OCI-LY7 (cell line): ENCODE data around the gene ACP3. TPM values are rescaled to one million over a fixed set of nuclear protein-coding genes. Genes with fewer than 3 reads are reported as not detected.
A peak's percentile ranks its signal among the peaks of the same experiment; 100 is the strongest.

Source experiments
- BruUV-seq: library from RNA; stranded (reverse); fragments of 400-500 nt; replicated peaks from 2 replicates; lab custom pipeline; 2021; lab: Mats Ljungman, UMichigan
- CTCF ChIA-PET: fragments of 300-600 bp; sonication (Branson Sonifier 250); formaldehyde crosslinking; loops from one replicate; lab custom pipeline; 2022; ENCODE audit warnings: antibody characterized with exemption; ENCODE audit not compliant: unreplicated experiment; lab: Charles Lee
- POLR2A ChIA-PET: fragments of 300-600 bp; sonication (Branson Sonifier 250); formaldehyde crosslinking; loops from one replicate; lab custom pipeline; 2022; ENCODE audit warnings: antibody characterized with exemption; lab: Charles Lee
- DNase-seq: peaks from one replicate; pipeline ENCODE4 v3.0.0-alpha.2; 2015; ENCODE audit warnings: low spot score
- H2AFZ ChIP-seq: fragments of 200-600 bp; sonication (generic), shearing (Covaris generic); 2 replicates; pipeline ENCODE4 v1.6.1; 2014; ENCODE audit warnings: mild to moderate bottlenecking, antibody characterized with exemption, low read length, moderate library complexity
- H3K27ac ChIP-seq: fragments of 200-600 bp; sonication (generic); 2 replicates; pipeline ENCODE4 v1.5.1; 2014; ENCODE audit warnings: mixed run types, low read depth, mild to moderate bottlenecking, moderate library complexity, low read length, inconsistent platforms; ENCODE audit not compliant: poor library complexity, severe bottlenecking
- H3K36me3 ChIP-seq: fragments of 200-600 bp; sonication (generic); 2 replicates; pipeline ENCODE4 v1.6.1; 2014; ENCODE audit warnings: mild to moderate bottlenecking, antibody characterized with exemption, low read length, moderate library complexity, mixed read lengths; ENCODE audit not compliant: insufficient read depth
- H3K4me1 ChIP-seq: fragments of 200-600 bp; sonication (generic); 2 replicates; pipeline ENCODE4 v1.5.1; 2014; ENCODE audit warnings: mild to moderate bottlenecking, low read length; ENCODE audit not compliant: insufficient read depth, poor library complexity, severe bottlenecking
- H3K4me2 ChIP-seq: fragments of 200-600 bp; sonication (generic); 2 replicates; pipeline ENCODE4 v1.6.1; 2014; ENCODE audit warnings: mild to moderate bottlenecking, low read length
- H3K4me3 ChIP-seq: fragments of 200-600 bp; sonication (generic); 2 replicates; pipeline ENCODE4 v1.5.1; 2014; ENCODE audit warnings: mild to moderate bottlenecking, low read depth, low read length; ENCODE audit not compliant: poor library complexity, severe bottlenecking
- H3K79me2 ChIP-seq: fragments of 200-600 bp; sonication (generic); 2 replicates; pipeline ENCODE4 v1.6.1; 2016; ENCODE audit warnings: low read depth, mild to moderate bottlenecking, low read length, moderate library complexity, mixed read lengths; ENCODE audit not compliant: insufficient read depth
- H3K9me2 ChIP-seq: fragments of 200-600 bp; sonication (generic); 2 replicates; pipeline ENCODE4 v1.6.1; 2016; ENCODE audit warnings: mild to moderate bottlenecking, low read length, mixed read lengths; ENCODE audit not compliant: insufficient read depth
- H3K9me3 ChIP-seq: fragments of 200-600 bp; sonication (generic); 2 replicates; pipeline ENCODE4 v1.6.1; 2014; ENCODE audit warnings: mild to moderate bottlenecking, mixed run types, low read length, mixed read lengths
- H4K20me1 ChIP-seq: fragments of 200-600 bp; sonication (generic); 2 replicates; pipeline ENCODE4 v1.6.1; 2014; ENCODE audit warnings: mild to moderate bottlenecking, antibody characterized with exemption, low read length, moderate library complexity, mixed read lengths; ENCODE audit not compliant: insufficient read depth
- EZH2phosphoT487 ChIP-seq: fragments of 200-600 bp; sonication (generic); IDR thresholded peaks from 2 replicates; pipeline ENCODE4 v1.6.1; 2018; ENCODE audit warnings: low read depth, borderline replicate concordance, mild to moderate bottlenecking, mixed run types, antibody characterized with exemption, low read length, moderate library complexity, mixed read lengths
- intact Hi-C: fragments of 100-400 bp; cut with micrococcal nuclease; formaldehyde crosslinking; loops from one replicate; pipeline ENCODE4 v1.10.0; 2022; ENCODE audit not compliant: unreplicated experiment
- total RNA-seq, 2 experiments: library from RNA; depleted of rRNA in 1 of 2; stranded (reverse); fragments of >200 nt in 1 of 2; shearing (Covaris generic) in 1 of 2; gene quantifications; 2 replicates each; pipeline ENCODE4 v1.2.3, GENCODE V29; 2014 to 2022
- TF ChIP-seq, protein P1 (sequence below): fragments of 200-600 bp; sonication (generic); conservative IDR thresholded peaks from 2 replicates; pipeline ENCODE4 v1.5.1; 2014; ENCODE audit warnings: mild to moderate bottlenecking, antibody characterized with exemption, low read length, moderate library complexity, mixed read lengths

Gene ACP3
- total RNA-seq, 2 experiments from 2014 or later = 4.1 to 13.7 TPM

DNA sequence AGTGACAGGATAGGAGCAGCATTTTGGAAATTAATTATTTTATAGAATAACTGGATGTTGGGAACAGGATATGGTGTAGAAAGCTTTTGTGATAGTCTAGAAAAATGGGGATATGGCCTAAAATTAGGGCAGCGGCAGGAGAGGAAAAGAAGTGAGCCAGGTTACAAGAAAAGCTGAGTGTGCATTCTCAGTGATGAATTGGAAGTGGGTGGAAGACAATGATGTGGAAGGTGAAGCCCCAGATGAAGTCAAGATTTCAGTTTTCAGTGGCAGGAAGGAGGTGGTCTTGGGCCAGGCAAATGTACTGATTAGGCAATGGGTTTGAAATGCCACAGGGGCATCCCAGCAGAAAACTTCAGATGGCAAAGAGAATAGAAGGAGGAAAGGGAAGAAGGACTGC lies 33.6 kb downstream of the ACP3 start:
- DNase-seq = no peak
- H3K79me2 ChIP-seq = no peaks in the 10 kb centered on the region
- H3K36me3 ChIP-seq = no peaks in the 10 kb centered on the region
- H3K9me2 ChIP-seq = no peaks in the 10 kb centered on the region
- ChIA-PET POLR2A (interaction anchor here (0.6 to 2.0 kb wide), 4 partner anchors 25 to 1591 kb away, joined by 3 to 7 read pairs (median 4); no protein-coding TSS in a partner anchor), CTCF (interaction anchor here (1.1 kb wide), 1 partner anchor 160 kb away, joined by 3 read pairs; no protein-coding TSS in a partner anchor)
- intact Hi-C loops = loop anchor here (10.0 kb wide), 3 partner anchors 134 to 294 kb away; no protein-coding TSS in a partner anchor
- no peaks in the 10 kb centered on the region for H3K4me1 ChIP-seq
- H4K20me1 ChIP-seq = no peaks in the 10 kb centered on the region
- no peak overlapping the region for H3K4me2 ChIP-seq
- no TSS peak for BruUV-seq
- H2AFZ ChIP-seq = no peak overlapping the region
- no peaks in the 10 kb centered on the region for H3K9me3 ChIP-seq
- TF ChIP-seq EZH2phosphoT487 = no peak
- TF ChIP-seq, protein P1, sequence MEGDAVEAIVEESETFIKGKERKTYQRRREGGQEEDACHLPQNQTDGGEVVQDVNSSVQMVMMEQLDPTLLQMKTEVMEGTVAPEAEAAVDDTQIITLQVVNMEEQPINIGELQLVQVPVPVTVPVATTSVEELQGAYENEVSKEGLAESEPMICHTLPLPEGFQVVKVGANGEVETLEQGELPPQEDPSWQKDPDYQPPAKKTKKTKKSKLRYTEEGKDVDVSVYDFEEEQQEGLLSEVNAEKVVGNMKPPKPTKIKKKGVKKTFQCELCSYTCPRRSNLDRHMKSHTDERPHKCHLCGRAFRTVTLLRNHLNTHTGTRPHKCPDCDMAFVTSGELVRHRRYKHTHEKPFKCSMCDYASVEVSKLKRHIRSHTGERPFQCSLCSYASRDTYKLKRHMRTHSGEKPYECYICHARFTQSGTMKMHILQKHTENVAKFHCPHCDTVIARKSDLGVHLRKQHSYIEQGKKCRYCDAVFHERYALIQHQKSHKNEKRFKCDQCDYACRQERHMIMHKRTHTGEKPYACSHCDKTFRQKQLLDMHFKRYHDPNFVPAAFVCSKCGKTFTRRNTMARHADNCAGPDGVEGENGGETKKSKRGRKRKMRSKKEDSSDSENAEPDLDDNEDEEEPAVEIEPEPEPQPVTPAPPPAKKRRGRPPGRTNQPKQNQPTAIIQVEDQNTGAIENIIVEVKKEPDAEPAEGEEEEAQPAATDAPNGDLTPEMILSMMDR = no peak
- no peak overlapping the region for H3K27ac ChIP-seq
- no peak overlapping the region for H3K4me3 ChIP-seq

DNA sequence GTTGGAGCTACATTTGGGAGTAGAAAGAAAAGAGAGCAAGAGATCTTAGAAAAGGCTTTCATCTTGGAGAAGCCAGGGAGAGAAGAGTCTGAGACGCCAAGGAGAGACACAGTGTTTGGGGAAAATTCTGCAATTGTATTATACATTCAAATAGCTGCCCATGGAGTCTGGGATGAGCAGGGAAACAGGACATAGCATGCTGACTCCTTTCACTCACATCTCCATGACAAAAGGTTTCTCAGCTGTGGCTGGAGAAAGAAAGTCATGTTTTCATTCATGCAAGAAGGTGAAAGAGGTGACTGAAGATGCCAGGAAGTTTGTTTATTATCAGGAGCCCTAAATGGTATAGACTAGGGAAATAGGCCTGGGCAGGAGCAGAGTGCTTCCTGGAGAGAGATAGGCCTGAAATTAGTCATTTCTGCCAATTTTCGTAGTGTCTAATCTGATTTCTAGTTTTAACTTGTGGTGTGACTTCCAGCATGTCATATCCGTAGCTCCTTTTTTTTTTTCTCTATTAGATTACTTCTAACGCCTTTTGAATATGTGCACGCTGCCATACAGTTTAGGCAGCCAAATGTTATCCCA lies 34.1 kb downstream of the ACP3 start:
- H3K27ac ChIP-seq = no peak overlapping the region
- no TSS peak for BruUV-seq
- intact Hi-C loops = loop anchor here (10.0 kb wide), 3 partner anchors 133 to 293 kb away; no protein-coding TSS in a partner anchor
- no peaks in the 10 kb centered on the region for H3K9me2 ChIP-seq
- ChIA-PET POLR2A (interaction anchor here (0.6 to 2.0 kb wide), 5 partner anchors 9 to 332 kb away, joined by 3 to 7 read pairs (median 4); no protein-coding TSS in a partner anchor), CTCF (no interaction called here)
- H3K9me3 ChIP-seq = no peaks in the 10 kb centered on the region
- no peaks in the 10 kb centered on the region for H3K36me3 ChIP-seq
- no peaks in the 10 kb centered on the region for H3K4me1 ChIP-seq
- no peak overlapping the region for H2AFZ ChIP-seq
- H3K4me2 ChIP-seq = no peak overlapping the region
- H3K4me3 ChIP-seq = no peak overlapping the region
- no peaks in the 10 kb centered on the region for H3K79me2 ChIP-seq
- TF ChIP-seq EZH2phosphoT487 = no peak
- DNase-seq = no peak
- no peaks in the 10 kb centered on the region for H4K20me1 ChIP-seq

DNA sequence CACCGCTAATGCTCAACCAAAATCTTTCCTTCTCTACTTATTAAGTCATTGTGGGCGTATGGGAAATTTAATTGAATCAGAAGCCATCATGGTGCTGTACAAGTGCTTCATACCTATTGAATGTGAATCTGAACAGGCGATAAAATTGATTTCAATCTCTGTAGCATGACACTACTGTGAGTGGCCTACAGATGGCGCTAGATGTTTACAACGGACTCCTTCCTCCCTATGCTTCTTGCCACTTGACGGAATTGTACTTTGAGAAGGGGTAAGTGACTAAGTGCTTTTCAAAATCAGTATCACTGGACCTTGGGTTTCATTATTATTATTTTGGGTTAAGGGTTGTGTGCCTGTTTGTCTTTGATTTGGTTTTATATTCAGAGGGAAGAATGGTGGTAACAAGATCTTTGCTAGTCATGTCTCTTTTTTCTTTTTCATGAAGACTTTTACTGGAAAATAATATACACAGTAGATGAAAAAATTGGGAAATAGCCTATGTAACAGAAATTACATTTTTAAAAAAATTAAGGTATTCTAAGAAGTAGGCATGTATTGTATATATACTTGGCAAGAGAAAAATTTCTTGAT lies 35.4 kb downstream of the ACP3 start:
- POLR2A ChIA-PET = interaction anchor here (1.0 kb wide), 1 partner anchor 29 kb away, joined by 8 read pairs; no protein-coding TSS in a partner anchor
- no peak for TF ChIP-seq EZH2phosphoT487
- TF ChIP-seq, protein P1 = peak; percentile 97

More for the DNA sequence above, 35.4 kb downstream of the ACP3 start:
- DNase-seq = peak; percentile 71
- no peaks in the 10 kb centered on the region for H3K9me3 ChIP-seq
- H3K9me2 ChIP-seq = no peaks in the 10 kb centered on the region
- intact Hi-C loops = loop anchor here (1.0 to 10.0 kb wide), 4 partner anchors 47 to 292 kb away; no protein-coding TSS in a partner anchor
- H3K4me1 ChIP-seq = no peaks in the 10 kb centered on the region
- no peaks in the 10 kb centered on the region for H3K36me3 ChIP-seq
- CTCF ChIA-PET = no interaction called here
- H3K79me2 ChIP-seq = no peaks in the 10 kb centered on the region
- no peak overlapping the region for H3K4me2 ChIP-seq
- no peak overlapping the region for H3K27ac ChIP-seq
- no peak overlapping the region for H3K4me3 ChIP-seq
- no peaks in the 10 kb centered on the region for H4K20me1 ChIP-seq
- no peak overlapping the region for H2AFZ ChIP-seq
- BruUV-seq = no TSS peak
